Measurements from ENCODE around the gene PCAT7.
"Not testable (repeated sequence)": the region's sequence is repeated elsewhere in the genome, so short reads cannot be mapped to it uniquely, and the experiment has no call there.

PCAT7 gene

GRCh38 chr9:94563548-94563947 lies 8.7 kb downstream of the PCAT7 start:
- DNase-seq (ENCODE audit: low read depth): no peak

- not testable (repeated sequence) for DNase-seq (ENCODE audit: low read depth)
Observed at GRCh38 chr9:94564279-94564678, 9.4 kb downstream of the PCAT7 start.

GRCh38 chr9:94566550-94566949 lies 11.7 kb downstream of the PCAT7 start:
- no peak for DNase-seq (ENCODE audit: low read depth)

- no peak for DNase-seq (ENCODE audit: low read depth)
Observed at GRCh38 chr9:94567271-94567670, 12.4 kb downstream of the PCAT7 start.

- DNase-seq (ENCODE audit: low read depth): no peak
Observed at GRCh38 chr9:94568250-94568889, 13.5 kb downstream of the PCAT7 start.

GRCh38 chr9:94568972-94569712 lies 14.3 kb downstream of the PCAT7 start:
- DNase-seq (ENCODE audit: low read depth): no peak

- DNase-seq (ENCODE audit: low read depth): no peak
Observed at GRCh38 chr9:94576131-94576530, 21.2 kb downstream of the PCAT7 start.

- no peak for DNase-seq (ENCODE audit: low read depth)
Observed at GRCh38 chr9:94577036-94577435, 22.2 kb downstream of the PCAT7 start.

GRCh38 chr9:94577571-94577970 lies 22.7 kb downstream of the PCAT7 start:
- no peak for DNase-seq (ENCODE audit: low read depth)

- DNase-seq (ENCODE audit: low read depth): no peak
Observed at GRCh38 chr9:94581728-94582127, 26.8 kb downstream of the PCAT7 start.

- DNase-seq (ENCODE audit: low read depth): no peak
Observed at GRCh38 chr9:94584555-94584954, 29.7 kb downstream of the PCAT7 start.

- no peak for DNase-seq (ENCODE audit: low read depth)
Observed at GRCh38 chr9:94586316-94586715, 31.4 kb downstream of the PCAT7 start.

GRCh38 chr9:94586814-94587213 lies 31.9 kb downstream of the PCAT7 start:
- DNase-seq (ENCODE audit: low read depth): no peak

GRCh38 chr9:94588681-94589080 lies 33.8 kb downstream of the PCAT7 start:
- DNase-seq (ENCODE audit: low read depth): no peak

GRCh38 chr9:94591046-94591545 lies 36.2 kb downstream of the PCAT7 start:
- DNase-seq (ENCODE audit: low read depth): not testable (repeated sequence)

GRCh38 chr9:94591876-94592275 lies 37.0 kb downstream of the PCAT7 start:
- no peak for DNase-seq (ENCODE audit: low read depth)

GRCh38 chr9:94592683-94593082 lies 37.8 kb downstream of the PCAT7 start:
- not testable (repeated sequence) for DNase-seq (ENCODE audit: low read depth)

GRCh38 chr9:94593459-94594345 lies 38.8 kb downstream of the PCAT7 start, which contains the start of gene FBP2:
Gene FBP2 (minus strand): TSS chr9:94593824. CDS start chr9:94593726, 98 bp downstream.
- no peak for DNase-seq (ENCODE audit: low read depth)

GRCh38 chr9:94599102-94599501 lies 44.2 kb downstream of the PCAT7 start:
- DNase-seq (ENCODE audit: low read depth): no peak

GRCh38 chr9:94600258-94600657 lies 45.4 kb downstream of the PCAT7 start:
- DNase-seq (ENCODE audit: low read depth): no peak

- DNase-seq (ENCODE audit: low read depth): no peak
Observed at GRCh38 chr9:94600715-94601114, 45.8 kb downstream of the PCAT7 start.

GRCh38 chr9:94602666-94603065 lies 47.8 kb downstream of the PCAT7 start:
- DNase-seq (ENCODE audit: low read depth): no peak

Data from stimulated activated CD8-positive, alpha-beta memory T cell treated with anti-CD3 and anti-CD28 coated beads, Interleukin-15, amount 100 ng/mL, for 1 hour (primary cell).